Measurements from ENCODE around the gene ASRGL1. TPM values are rescaled to one million over a fixed set of nuclear protein-coding genes. Genes with fewer than 3 reads are reported as not detected.

ASRGL1 gene
- total RNA-seq, 1 experiment from 2014 or later = 51.6 TPM

GRCh38 chr11:62306227-62306626 is 31.0 kb upstream of the ASRGL1 start (continued):
- no peak for TF ChIP-seq ARID4B (CRISPR knock-in tag; IDR thresholded peaks at IDR 0.05; ENCODE audit: borderline replicate concordance)
- no peak for TF ChIP-seq FOXK1 (CRISPR knock-in tag; IDR thresholded peaks at IDR 0.05)
- no peak for TF ChIP-seq JUN (CRISPR knock-in tag; IDR thresholded peaks at IDR 0.05)

GRCh38 chr11:62307950-62308349 is 29.3 kb upstream of the ASRGL1 start:
- Mint-ChIP-seq H3K27ac (no peak overlapping the region), H3K27me3 (ENCODE audit: low read depth) (peaks cover 3% of the 10 kb centered on the region; the same call in 1 of the 2 replicates), H3K4me3 (no peak overlapping the region), H3K36me3 (peaks cover 6% of the 10 kb centered on the region; the same call in 1 of the 2 replicates), H3K9me3 (peaks cover 23% of the 10 kb centered on the region), H3K4me1 (no peaks in the 10 kb centered on the region)
- POLR2A ChIA-PET = no interaction called here
- CTCF ChIA-PET = no interaction called here
- DNase-seq (ENCODE audit: low spot score) (no peak), ATAC-seq (no peak)
- TF ChIP-seq ZNF281 (CRISPR knock-in tag; IDR thresholded peaks at IDR 0.05) = no peak
- no peak for TF ChIP-seq ZNF416 (CRISPR knock-in tag; IDR thresholded peaks at IDR 0.05)
- no peak for TF ChIP-seq EMX1 (CRISPR knock-in tag; IDR thresholded peaks at IDR 0.05)
- no peak for TF ChIP-seq ERG (CRISPR knock-in tag; IDR thresholded peaks at IDR 0.05)
- no peak for TF ChIP-seq AR (CRISPR knock-in tag; IDR thresholded peaks at IDR 0.05)
- TF ChIP-seq ZNF138 (CRISPR knock-in tag; conservative IDR thresholded peaks at IDR 0.05) = no peak
- no peak for TF ChIP-seq E2F1 (CRISPR knock-in tag; IDR thresholded peaks at IDR 0.05)
- TF ChIP-seq SP1 (CRISPR knock-in tag; conservative IDR thresholded peaks at IDR 0.05) = no peak
- TF ChIP-seq ZBTB21 (CRISPR knock-in tag; IDR thresholded peaks at IDR 0.05; ENCODE audit: borderline replicate concordance) = no peak
- no peak for TF ChIP-seq E2F4 (CRISPR knock-in tag; IDR thresholded peaks at IDR 0.05; ENCODE audit: borderline replicate concordance, low read depth)
- no peak for TF ChIP-seq ZNF671 (CRISPR knock-in tag; IDR thresholded peaks at IDR 0.05)
- TF ChIP-seq FOXP1 (CRISPR knock-in tag; IDR thresholded peaks at IDR 0.05; ENCODE audit: borderline replicate concordance) = no peak
- TF ChIP-seq NR1H2 (CRISPR knock-in tag; IDR thresholded peaks at IDR 0.05) = no peak
- no peak for TF ChIP-seq PRRX2 (CRISPR knock-in tag; IDR thresholded peaks at IDR 0.05)
- no peak for TF ChIP-seq ZNF396 (CRISPR knock-in tag; IDR thresholded peaks at IDR 0.05; ENCODE audit: borderline replicate concordance)

Data from WTC11 (cell line).